SK-N-SH treated with all-trans-retinoic acid at 6 μM for 48 hours (cell line): ENCODE measurements around the gene ENGASE.

Experiments
- ARNTL ChIP-seq: fragments of 450-650 bp; formaldehyde crosslinking; IDR thresholded peaks from 2 replicates; pipeline ENCODE4 v1.5.0; 2020; ENCODE audit warnings: low read depth, mild to moderate bottlenecking, moderate library complexity, borderline replicate concordance
- ESRRG ChIP-seq: fragments of 250-450 bp; sonication (Bioruptor Pico); IDR thresholded peaks from 2 replicates; pipeline ENCODE4 v1.6.1; 2021; ENCODE audit warnings: mild to moderate bottlenecking
- GLIS3 ChIP-seq: fragments of 250-450 bp; sonication (Bioruptor Pico); IDR thresholded peaks from 2 replicates; pipeline ENCODE4 v1.5.0; 2020; ENCODE audit warnings: mild to moderate bottlenecking, moderate library complexity
- OSR1 ChIP-seq: fragments of 250-450 bp; sonication (Bioruptor Pico); IDR thresholded peaks from 2 replicates; pipeline ENCODE4 v1.8.0; 2022; ENCODE audit warnings: moderate library complexity, mild to moderate bottlenecking, inconsistent platforms
- SNAI2 ChIP-seq: fragments of 250-450 bp; sonication (Bioruptor Pico); IDR thresholded peaks from 2 replicates; pipeline ENCODE4 v1.5.0; 2020; ENCODE audit warnings: mild to moderate bottlenecking, moderate library complexity
- TCF4 ChIP-seq: fragments of 250-450 bp; sonication (Bioruptor Pico); IDR thresholded peaks from 2 replicates; pipeline ENCODE4 v1.8.0; 2021; ENCODE audit warnings: mild to moderate bottlenecking, moderate library complexity, borderline replicate concordance
- ZC3H10 ChIP-seq: fragments of 250-450 bp; sonication (Bioruptor Pico); IDR thresholded peaks from 2 replicates; pipeline ENCODE4 v1.5.1; 2021; ENCODE audit warnings: mild to moderate bottlenecking, moderate library complexity
- ZFP30 ChIP-seq: fragments of 450-650 bp; formaldehyde crosslinking; IDR thresholded peaks from 2 replicates; pipeline ENCODE4 v1.5.0; 2022; ENCODE audit warnings: mild to moderate bottlenecking, moderate library complexity
- ZNF565 ChIP-seq: fragments of 450-650 bp; formaldehyde crosslinking; conservative IDR thresholded peaks from 2 replicates; pipeline ENCODE4 v1.5.0; 2020; ENCODE audit warnings: low read depth, mild to moderate bottlenecking, moderate library complexity
- ZNF70 ChIP-seq: fragments of 450-650 bp; formaldehyde crosslinking; IDR thresholded peaks from 2 replicates; pipeline ENCODE4 v1.5.0; 2020; ENCODE audit warnings: mild to moderate bottlenecking, moderate library complexity
- ZNF8 ChIP-seq: fragments of 450-650 bp; formaldehyde crosslinking; IDR thresholded peaks from 2 replicates; pipeline ENCODE4 v1.5.0; 2020; ENCODE audit warnings: mild to moderate bottlenecking, moderate library complexity
- TF ChIP-seq, protein P1 (sequence below): fragments of 250-450 bp; sonication (Bioruptor Pico); IDR thresholded peaks from 2 replicates; pipeline ENCODE4 v1.8.0; 2020; ENCODE audit warnings: mild to moderate bottlenecking, moderate library complexity, borderline replicate concordance
- TF ChIP-seq, protein P2 (sequence below): fragments of 250-450 bp; sonication (Bioruptor Pico); IDR thresholded peaks from 2 replicates; pipeline ENCODE4 v1.5.1; 2020; ENCODE audit warnings: low read depth, mild to moderate bottlenecking, moderate library complexity
- TF ChIP-seq, protein P3 (sequence below): fragments of 250-450 bp; sonication (Bioruptor Pico); IDR thresholded peaks from 2 replicates; pipeline ENCODE4 v1.5.1; 2021; ENCODE audit warnings: mild to moderate bottlenecking, moderate library complexity

DNA sequence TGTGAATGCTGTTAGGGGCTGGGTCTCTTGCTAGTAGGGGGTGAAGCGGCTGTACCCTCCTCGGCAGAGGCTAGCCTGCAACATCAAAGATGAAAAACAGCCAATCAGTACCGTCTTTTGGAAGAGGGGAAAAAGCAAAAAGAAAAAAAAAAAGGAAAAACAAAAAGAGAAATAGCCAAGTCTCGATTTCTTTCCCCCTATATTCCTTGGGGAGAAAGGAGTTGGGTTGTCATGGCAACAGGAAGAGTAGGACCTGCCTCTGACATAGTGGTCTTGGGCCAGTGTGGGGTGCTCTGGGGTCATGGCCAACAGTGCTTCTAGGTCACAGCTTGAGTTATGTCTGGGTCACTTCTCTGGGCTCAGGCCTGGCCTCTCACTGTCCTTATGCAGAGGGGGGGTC lies 17.9 kb downstream of the ENGASE start:
- no peak for TF ChIP-seq ZFP30 (CRISPR knock-in tag)
- TF ChIP-seq, protein P1, sequence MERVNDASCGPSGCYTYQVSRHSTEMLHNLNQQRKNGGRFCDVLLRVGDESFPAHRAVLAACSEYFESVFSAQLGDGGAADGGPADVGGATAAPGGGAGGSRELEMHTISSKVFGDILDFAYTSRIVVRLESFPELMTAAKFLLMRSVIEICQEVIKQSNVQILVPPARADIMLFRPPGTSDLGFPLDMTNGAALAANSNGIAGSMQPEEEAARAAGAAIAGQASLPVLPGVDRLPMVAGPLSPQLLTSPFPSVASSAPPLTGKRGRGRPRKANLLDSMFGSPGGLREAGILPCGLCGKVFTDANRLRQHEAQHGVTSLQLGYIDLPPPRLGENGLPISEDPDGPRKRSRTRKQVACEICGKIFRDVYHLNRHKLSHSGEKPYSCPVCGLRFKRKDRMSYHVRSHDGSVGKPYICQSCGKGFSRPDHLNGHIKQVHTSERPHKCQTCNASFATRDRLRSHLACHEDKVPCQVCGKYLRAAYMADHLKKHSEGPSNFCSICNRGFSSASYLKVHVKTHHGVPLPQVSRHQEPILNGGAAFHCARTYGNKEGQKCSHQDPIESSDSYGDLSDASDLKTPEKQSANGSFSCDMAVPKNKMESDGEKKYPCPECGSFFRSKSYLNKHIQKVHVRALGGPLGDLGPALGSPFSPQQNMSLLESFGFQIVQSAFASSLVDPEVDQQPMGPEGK: no peak
- TF ChIP-seq ARNTL: no peak
- TF ChIP-seq ZNF8: no peak
- no peak for TF ChIP-seq ZNF565 (CRISPR knock-in tag)
- TF ChIP-seq OSR1 (CRISPR knock-in tag): no peak
- TF ChIP-seq ESRRG (CRISPR knock-in tag): no peak
- TF ChIP-seq TCF4 (CRISPR knock-in tag): no peak
- TF ChIP-seq, protein P2, sequence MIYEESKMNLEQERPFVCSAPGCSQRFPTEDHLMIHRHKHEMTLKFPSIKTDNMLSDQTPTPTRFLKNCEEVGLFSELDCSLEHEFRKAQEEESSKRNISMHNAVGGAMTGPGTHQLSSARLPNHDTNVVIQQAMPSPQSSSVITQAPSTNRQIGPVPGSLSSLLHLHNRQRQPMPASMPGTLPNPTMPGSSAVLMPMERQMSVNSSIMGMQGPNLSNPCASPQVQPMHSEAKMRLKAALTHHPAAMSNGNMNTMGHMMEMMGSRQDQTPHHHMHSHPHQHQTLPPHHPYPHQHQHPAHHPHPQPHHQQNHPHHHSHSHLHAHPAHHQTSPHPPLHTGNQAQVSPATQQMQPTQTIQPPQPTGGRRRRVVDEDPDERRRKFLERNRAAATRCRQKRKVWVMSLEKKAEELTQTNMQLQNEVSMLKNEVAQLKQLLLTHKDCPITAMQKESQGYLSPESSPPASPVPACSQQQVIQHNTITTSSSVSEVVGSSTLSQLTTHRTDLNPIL: no peak
- no peak for TF ChIP-seq SNAI2 (CRISPR knock-in tag)
- TF ChIP-seq GLIS3 (CRISPR knock-in tag): no peak
- TF ChIP-seq, protein P3, sequence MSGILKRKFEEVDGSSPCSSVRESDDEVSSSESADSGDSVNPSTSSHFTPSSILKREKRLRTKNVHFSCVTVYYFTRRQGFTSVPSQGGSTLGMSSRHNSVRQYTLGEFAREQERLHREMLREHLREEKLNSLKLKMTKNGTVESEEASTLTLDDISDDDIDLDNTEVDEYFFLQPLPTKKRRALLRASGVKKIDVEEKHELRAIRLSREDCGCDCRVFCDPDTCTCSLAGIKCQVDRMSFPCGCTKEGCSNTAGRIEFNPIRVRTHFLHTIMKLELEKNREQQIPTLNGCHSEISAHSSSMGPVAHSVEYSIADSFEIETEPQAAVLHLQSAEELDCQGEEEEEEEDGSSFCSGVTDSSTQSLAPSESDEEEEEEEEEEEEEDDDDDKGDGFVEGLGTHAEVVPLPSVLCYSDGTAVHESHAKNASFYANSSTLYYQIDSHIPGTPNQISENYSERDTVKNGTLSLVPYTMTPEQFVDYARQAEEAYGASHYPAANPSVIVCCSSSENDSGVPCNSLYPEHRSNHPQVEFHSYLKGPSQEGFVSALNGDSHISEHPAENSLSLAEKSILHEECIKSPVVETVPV (CRISPR knock-in tag): no peak
- TF ChIP-seq ZNF70 (CRISPR knock-in tag): no peak
- no peak for TF ChIP-seq ZC3H10 (CRISPR knock-in tag)
